SK-N-DZ (cell line): ENCODE data around the gene NHERF1.

ENCODE experiments used
- DNase-seq: peaks from one replicate; pipeline ENCODE4 v3.0.0-alpha.2; 2015; ENCODE audit warnings: low spot score

NHERF1 gene

DNA sequence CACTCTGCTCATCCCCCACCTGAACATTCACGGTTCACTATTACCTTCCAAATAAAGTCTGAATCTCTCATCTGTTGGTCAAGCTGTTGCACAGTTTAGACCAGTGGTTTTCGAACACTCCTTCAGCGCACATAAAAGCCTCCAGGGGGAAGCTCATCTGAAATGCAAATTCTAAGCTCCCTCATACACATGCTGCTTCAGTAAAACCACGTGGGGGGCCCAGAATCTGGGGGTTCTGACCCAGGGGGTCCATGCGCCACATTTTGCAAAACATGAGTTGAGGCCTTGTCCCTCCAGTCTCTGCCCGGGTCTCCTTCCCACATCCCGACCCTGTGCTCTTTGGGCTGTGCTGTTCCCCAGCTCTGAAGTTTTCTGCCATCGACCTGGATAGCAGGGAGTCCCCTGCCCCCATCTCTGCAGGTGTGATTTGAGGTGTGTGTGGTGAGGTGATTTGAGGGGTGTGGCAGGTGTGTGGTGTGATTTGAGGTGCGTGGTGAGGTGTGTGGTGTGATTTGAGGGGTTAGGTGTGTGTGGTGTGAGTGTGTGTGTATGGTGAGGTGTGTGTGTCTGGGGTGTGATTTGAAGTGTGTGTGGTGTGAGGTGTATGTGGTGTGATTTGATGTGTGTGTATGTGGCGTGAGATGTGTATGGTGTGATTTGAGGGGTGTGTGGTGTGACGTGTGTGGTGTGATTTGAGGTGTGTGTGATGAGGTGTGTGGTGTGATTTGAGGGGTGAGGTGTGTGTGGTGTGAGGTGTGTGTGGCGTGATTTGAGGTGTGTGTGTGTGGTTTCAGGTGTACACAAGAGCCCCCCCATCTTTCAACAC lies 16.2 kb upstream of the NHERF1 start:
- no peak for DNase-seq

DNA sequence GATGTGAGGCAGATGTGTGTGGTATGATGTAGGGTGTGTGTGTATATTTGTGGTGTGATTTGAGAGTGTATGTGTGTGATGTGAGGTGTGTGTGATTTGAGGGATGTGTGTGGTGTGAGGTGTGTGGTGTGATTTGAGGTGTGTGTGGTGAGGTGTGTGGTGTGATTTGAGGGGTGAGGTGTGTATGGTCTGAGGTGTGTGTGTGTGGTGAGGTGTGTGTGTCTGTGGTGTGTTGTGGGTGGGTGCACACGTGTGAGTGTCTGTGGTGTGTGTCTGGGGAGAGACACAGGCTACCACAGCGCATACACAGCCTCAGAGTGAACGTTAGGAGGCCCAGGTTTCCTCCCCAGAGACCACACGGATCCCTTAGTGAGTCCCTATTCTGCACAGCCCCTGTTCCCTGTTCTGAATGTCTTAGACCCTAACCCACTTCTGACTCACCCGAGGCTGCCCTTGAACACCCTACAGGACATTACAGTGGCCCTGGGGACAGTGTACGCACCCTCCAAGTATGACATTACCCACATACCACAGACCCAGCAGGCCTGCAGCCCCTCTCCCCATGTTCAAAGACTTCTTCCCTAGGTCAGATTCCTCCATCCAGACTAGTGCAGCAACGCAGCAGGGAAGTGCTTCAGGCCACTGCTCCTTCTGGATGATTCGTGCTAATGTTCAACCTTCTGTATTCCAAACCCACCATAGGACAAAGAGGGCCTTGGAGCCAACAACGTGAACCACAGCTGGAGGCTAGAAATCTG lies 14.9 kb upstream of the NHERF1 start:
- DNase-seq: no peak

DNA sequence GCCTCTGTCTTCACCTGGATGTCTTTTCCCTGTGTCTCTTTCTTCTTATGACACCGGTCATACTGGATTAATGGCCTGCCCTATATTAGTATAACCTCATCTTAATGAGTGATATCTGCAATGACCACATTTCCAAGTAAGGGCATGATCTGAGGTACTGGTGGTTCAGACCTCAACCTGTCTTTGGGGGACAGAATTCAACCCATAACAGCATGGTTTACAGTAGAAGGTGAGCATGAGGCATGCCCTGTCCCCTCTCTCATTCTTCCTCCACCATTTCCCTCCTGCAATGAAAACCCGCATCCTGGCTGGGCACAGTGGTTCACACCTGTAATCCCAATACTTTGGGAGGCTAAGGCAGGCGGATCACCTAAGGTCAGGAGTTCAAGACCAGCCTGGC lies 14.2 kb upstream of the NHERF1 start:
- no peak for DNase-seq

DNA sequence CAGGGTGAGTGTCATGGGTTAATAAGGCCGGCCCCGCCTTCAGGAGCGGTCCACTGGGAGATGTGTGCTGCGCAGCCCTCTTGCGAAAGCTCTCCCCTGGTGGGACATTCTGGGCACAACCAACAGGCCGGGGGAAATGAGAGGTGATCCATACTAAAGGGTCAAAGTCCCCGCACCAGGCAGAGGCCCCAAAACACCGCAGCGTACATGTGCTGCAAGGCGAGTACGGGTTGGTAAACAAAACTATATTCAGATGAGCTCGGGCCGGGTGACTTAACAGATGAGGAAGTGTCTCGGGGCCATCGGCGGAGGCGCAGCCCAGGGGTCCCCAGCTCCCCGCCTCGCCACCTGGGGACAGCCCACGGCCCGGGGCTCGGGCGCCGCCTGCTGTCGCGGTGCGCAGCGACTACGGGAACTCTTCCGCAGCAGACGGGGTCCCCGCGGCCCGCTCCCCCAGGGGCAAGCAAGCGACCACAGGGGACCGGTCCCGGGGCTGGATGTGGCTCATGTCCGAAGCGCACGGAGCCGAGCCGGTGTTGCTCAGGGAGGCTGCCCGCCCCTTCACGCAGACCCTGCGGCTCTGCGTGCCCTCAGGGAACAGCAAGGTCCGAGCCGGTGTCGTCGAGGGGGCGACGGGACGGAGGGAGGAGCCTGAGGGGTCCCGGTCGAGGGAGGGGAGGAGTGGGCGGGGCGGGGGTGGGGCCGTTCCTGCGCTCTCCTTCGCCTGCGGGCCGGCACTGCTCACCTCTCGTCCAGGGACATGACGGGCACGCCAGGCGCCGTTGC lies 11.7 kb upstream of the NHERF1 start, which contains the start of gene RAB37:
Gene RAB37, plus strand, starts transcription at position 744 of the 786 bp plus-strand sequence. Its CDS starts 17 bp downstream, at position 761.
- no peak for DNase-seq

DNA sequence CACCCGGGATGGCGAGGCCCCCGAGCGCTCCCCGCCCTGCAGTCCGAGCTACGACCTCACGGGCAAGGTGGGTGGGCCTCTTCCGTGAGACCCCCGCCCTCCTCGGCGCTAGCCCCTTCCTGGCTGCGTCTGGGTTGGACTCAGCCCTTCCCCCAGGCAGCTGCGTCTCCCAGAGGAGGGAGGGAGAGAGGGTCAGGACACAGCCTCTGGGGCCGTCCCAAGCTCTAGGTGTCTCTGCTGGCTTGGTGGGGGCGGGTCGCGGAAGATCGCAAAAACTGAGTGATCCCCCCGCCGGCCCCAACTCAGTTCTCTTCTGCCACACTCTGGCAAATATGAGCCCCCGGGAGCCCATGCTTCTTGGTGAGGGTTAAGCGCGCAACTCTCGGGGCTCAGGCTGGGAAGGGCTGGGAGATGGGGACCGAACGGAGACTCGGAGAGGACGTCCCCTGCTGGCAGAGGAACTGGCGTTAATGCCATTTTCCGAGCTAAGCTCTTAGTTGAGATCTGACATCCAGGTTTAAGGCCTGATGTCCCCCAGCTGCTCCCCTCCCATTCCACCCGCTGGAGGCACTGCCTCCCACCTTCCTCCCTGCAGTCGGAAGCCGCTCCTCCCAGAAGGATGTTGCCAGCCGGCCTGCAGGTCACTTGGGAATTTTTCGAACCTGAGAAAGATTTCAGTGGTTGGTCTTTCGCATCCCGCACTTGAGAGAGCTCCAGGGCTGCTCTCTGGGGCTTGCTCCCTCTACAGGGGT lies 11.0 kb upstream of the NHERF1 start:
- no peak for DNase-seq

DNA sequence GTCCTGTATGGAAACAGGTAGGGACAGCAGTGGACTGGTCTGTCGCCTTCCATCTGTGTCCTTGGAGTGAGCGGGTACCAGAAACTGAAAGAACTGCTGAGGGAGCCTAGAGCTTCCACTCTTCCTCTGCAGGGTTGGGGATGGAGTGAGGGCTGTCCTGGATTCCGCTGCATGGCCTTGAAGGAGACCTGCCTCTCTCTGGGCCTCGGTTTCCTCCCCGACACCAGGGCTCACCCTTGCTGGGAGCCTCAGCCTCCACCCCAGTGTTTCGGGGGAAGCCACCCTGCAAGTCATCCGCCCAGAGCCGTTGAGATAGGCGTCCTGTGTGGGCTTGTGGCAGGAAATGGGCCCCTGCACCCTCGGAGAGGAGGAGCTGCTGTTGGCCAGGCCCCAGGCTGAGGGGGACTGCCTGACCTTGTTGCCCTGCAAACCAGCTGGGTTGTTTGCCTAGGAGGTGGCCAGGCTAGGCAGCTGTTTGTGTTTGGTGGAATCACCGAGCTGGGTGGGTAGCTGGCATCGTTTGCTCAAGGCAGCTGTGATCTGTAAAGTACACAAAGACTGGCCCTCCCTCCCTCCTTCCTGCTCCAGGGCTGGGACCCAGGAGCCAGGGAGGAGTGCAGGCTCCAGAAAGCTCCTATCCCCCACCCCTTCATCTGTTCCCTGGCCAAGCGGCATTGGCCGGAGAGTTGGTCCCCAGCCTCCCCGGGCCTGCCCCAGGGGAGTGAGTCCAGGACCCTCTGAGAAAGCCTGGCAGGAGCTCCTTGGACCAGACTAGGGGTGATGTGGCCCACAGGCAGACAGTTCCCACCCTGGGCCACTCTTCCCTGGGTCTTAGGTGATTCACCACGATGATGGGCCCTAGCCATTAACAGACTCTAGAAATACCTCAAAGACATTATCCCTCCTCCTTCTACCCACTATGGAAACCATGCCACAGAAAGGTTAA lies 10.1 kb upstream of the NHERF1 start:
- DNase-seq: no peak

DNA sequence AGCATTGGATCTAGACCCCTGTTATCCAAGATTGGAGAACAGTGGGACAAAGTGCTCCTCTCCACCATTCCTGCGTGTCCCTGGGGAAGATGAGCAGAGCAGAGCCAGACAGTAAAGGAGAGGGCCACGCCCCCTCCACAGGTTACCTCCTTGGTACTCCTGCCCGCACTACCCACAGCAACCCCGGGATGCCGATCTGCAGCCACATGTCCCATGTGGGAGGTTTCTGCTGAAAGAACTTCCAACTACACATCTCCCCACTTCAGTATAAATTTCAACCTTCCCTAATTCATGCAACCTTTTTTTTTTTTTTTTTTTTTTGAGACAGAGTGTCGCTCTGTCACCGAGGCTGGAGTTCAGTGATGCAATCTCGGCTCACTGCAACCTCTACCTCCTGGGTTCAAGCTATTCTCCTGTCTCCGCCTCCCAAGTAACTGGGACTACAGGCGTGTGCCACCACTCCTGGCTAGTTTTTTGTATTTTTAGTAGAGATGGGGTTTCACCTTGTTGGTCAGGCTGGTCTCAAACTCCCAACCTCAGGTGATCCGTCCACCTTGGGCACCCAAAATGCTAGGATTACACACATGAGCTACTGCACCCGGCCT lies 9.1 kb upstream of the NHERF1 start:
- DNase-seq: no peak

DNA sequence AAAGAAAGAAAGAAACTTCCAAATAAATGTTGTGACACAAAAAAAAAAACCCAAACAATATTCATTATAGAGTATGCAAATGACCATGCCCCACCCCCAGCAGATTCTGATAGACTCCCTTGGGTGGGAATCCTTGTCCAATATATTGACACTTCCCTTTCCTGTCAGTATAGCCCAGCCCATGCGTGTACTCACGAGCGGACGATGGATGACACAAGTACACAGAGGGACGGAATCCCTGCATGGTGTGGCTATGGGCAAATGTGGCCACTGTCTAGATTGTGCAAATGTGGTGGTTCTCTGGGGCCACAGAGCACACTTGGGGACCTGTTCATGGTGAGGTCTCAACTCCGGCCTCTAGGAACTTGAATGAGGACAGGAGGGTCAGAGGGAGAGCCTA lies 8.3 kb upstream of the NHERF1 start:
- no peak for DNase-seq

DNA sequence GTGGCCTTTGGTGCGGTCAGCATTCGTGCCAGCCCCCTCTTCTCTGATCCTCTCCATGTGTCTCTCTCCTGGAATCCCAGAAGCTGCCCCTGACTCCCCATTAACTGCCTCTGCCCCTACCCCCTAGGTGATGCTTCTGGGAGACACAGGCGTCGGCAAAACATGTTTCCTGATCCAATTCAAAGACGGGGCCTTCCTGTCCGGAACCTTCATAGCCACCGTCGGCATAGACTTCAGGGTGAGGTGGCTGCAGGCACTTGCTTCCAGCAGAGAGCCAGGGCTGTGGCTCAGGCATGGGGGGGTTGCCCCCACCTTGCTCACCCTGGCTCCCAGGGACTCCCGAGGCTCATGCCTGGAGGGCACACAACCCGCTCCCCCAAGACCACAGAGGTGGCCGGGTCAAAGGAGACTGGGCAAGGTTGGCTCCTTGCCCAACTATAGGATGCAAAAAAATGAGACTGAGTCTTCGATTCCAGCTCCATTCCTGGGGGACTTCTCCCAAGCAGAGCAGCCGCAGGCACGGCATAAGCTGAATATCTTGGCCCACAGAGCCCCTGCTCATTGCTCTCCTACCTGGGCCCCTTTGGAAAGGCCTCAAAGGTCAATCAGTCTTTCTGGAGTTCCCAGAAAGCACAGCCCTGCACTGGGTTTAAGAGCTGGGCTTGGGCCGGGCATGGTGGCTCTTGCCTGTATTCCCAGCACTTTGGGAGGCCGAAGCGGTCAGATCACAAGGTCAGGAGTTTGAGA lies 7.6 kb upstream of the NHERF1 start:
- DNase-seq: no peak

DNA sequence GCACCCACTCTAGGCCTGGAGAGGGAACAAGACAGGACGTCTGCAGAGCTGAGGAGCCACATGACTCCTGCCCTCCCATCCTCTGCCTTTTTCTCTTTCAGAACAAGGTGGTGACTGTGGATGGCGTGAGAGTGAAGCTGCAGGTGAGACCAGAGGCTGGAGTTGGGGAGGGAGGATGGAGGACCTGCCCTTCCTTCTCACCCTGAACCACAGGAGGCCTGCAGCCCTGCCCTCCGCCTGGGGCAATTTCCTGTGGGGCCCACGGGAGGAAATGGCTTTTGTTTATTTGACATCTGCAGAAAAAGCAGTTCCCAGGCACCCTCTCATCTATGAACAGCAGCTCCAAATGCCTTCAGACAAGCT lies 6.3 kb upstream of the NHERF1 start:
- DNase-seq: no peak

DNA sequence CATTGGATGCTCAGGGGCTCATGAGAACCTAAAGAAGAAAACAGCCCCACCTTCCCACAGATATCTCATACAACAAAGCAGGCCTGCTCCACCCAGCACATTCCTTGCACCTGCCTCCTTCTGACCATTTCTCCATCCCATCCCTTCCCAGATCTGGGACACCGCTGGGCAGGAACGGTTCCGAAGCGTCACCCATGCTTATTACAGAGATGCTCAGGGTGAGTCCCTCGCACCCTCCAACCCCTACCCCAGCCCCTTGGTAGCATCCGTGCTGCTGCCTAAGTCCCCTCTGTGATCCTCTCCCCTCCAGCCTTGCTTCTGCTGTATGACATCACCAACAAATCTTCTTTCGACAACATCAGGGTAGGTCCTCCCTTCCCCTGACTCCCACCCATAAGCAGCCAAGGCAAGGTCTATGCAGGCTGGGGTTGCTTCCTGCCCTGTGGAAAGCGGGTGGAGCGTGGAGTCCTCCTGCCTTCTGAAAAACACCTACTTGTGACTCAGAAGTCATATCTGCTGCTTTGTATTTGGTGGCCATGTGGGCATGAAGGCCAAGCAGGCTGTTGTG lies 5.4 kb upstream of the NHERF1 start:
- DNase-seq: no peak

DNA sequence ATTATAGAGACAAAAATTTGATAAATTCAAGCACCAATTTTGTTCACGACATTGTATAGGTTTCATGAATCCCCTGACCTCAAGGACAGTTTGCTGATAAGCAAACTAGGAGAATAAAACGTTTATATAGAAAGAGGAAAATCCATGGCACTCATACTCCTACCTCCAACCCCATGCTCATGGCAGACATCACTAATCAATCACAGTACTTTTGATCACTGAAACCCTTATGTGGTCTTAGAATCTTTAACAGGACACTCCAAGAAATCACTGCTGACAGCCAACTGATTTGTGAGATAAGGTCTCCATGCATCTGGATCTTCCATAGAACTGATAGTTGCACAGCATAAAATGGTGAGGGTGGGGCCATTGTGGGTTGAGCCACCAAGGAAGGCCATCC lies 4.7 kb upstream of the NHERF1 start:
- DNase-seq: no peak

DNA sequence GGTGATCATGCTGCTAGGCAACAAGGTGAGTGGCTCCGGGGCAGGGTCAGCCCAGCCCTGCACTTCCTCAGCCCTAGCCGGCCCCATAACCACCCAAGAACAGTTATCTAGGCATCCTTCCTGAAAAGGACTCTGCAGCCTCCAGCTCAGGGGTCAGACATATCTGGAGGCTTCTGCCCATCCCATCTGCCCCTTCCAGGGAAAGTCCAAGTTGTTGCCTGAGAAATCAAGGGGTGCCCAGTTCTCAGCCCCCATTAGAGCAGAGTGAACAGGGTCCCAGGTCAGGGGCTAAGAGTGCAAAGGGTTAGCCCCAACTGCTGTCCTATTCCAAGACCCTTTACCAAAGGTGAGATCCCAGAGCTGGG lies 4.1 kb upstream of the NHERF1 start:
- no peak for DNase-seq

DNA sequence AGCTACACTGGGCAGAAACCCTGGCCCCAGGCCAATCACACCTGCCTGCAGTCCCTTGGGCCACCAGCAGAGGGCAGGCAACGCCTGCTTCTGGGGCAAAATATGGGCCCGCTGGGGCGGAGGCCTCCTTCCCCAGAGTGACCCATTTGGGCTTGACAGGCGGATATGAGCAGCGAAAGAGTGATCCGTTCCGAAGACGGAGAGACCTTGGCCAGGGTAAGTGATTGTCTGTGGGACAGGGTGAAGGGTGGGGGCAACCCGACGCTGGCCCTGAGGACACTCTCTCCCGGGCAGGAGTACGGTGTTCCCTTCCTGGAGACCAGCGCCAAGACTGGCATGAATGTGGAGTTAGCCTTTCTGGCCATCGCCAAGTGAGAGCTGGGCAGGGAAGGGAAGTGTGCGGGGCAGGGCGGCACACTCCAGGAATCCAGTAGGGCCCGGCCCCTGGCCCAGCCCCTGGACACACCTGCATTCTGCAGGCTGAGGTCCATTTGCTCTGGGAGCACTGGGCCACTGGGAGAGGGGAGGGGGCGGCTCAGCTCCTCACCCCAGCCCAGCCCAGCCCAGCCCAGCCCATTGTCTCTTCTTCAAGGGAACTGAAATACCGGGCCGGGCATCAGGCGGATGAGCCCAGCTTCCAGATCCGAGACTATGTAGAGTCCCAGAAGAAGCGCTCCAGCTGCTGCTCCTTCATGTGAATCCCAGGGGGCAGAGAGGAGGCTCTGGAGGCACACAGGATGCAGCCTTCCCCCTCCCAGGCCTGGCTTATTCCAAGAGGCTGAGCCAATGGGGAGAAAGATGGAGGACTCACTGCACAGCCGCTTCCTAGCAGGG lies 3.5 kb upstream of the NHERF1 start:
- DNase-seq: peak; percentile 83

DNA sequence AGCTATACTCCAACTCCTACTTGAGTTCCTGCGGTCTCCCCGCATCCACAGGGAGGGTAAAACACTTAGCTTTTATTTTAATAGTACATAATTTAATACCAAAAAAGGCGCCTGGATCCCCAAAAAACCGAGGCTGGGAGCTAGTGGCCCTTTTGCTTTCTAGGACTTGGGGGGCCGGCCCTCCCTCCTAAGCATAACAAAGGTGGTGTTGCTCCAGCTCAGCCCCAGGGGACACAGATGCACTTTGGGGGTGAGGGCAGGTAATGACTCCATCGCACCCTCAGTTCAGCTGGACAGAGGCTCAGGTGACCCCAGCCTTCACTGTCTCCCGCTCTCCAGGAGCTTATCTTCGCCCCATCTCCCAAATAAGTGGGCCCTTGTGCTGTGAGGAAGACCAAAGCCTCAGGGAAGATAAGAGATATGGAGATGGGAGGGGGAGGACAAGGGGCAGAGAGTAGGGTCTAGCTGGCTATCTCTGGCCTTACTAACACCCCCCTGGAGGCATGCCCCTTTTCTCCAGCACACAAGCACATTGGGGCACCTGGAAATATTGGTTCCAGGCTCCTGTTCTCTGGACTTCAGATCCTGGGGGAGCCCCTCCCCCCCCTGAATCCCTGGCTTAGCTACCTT lies 2.8 kb upstream of the NHERF1 start:
- DNase-seq: no peak

DNA sequence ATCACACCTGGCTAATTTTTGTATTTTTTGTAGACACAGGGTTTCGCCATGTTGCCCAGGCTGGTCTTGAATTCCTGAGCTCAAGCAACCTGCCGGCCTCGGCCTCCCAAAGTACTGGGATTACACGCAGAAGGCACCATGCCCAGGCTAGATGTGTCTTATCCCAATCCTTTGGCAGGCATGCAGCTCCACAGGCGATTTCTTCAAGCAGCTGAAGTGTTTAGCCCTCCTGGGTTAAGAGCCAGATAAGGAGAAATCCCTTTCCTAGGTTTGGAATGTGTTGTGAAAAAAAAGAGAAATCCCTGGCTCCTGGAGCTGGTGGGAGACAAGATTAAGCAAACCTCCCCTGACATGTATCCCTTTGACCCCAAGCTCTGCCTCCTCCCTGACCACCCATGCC lies 2.1 kb upstream of the NHERF1 start:
- no peak for DNase-seq

DNA sequence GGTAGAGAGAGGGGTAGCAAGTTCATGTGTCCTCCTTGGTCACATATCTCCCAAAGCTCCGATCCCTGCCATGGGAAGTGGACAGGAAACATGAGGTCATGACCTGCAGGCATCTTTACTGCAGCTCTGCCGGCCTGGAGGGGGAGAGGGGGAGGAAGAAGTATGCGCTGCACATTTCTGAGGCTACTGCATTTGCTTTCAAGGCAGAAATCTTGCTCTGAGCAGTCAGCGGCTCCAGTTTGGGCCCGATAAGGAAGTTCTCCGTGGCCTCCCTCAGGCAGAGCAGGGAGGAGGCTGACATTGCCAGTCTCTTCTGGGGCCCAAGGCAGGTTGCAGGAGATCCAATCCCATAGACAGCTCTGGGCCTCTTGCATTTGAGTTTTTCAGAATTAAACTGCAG lies 1.5 kb upstream of the NHERF1 start:
- DNase-seq: no peak

DNA sequence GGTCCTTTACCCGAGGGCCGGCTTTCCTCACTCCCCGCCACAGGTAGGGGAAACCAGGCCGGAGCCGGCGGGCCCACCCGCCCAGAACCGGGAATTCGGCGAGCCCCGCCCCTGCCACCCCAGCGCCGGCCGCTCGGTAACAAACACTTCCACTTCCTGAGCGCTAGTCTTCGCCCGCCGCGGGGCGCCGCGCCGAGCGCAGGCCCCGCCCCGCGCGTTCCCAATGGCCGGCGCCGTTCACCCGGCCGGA lies 224 bp upstream of the NHERF1 start:
- no peak for DNase-seq
